GM06990 (cell line): ENCODE data around the gene C15orf40.

Experiments
- DNase-seq: peaks from one replicate; pipeline ENCODE4 v3.0.0-alpha.2; 2011; ENCODE audit not compliant: insufficient read length; ENCODE audit errors: extremely low read depth
- H3K27me3 ChIP-seq: replicated peaks from 2 replicates; pipeline ENCODE4 v1.6.0; 2011; ENCODE audit warnings: low read length; ENCODE audit not compliant: control insufficient read depth, insufficient read depth
- H3K36me3 ChIP-seq: 2 replicates; pipeline ENCODE4 v1.5.1; 2011; ENCODE audit warnings: low read length; ENCODE audit not compliant: control insufficient read depth, insufficient read depth
- H3K4me3 ChIP-seq: replicated peaks from 2 replicates; pipeline ENCODE4 v1.5.1; 2011; ENCODE audit warnings: low read depth, mild to moderate bottlenecking, control low read depth, low read length
- TF ChIP-seq, protein P1 (sequence below): IDR thresholded peaks from 2 replicates; pipeline ENCODE4 v1.5.1; 2011; ENCODE audit warnings: low read length, control low read depth, mild to moderate bottlenecking, inconsistent platforms; ENCODE audit not compliant: insufficient read depth, poor library complexity, severe bottlenecking

The C15orf40 gene

DNA sequence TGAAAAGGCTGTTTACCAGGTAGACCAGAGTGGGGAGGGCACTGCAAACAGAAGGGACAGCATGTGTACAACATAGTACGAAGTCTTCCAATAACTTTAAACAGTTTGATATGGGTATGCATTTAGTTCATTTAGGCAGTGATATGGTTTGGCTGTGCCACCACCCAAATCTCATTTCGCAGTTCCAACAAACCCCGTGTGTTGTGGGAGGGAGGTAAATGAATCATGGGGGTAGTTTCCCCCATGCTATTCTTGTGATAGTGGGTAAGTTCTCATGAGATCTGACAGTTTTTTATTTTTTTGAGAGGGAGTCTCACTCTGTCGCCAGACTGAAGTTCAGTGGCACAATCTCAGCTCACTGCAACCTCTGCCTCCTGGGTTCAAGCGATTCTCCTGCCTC is 33.0 kb downstream of the C15orf40 start:
- no peaks in the 10 kb centered on the region for H3K36me3 ChIP-seq
- no peak for DNase-seq
- no peaks in the 10 kb centered on the region for H3K27me3 ChIP-seq
- TF ChIP-seq, protein P1, sequence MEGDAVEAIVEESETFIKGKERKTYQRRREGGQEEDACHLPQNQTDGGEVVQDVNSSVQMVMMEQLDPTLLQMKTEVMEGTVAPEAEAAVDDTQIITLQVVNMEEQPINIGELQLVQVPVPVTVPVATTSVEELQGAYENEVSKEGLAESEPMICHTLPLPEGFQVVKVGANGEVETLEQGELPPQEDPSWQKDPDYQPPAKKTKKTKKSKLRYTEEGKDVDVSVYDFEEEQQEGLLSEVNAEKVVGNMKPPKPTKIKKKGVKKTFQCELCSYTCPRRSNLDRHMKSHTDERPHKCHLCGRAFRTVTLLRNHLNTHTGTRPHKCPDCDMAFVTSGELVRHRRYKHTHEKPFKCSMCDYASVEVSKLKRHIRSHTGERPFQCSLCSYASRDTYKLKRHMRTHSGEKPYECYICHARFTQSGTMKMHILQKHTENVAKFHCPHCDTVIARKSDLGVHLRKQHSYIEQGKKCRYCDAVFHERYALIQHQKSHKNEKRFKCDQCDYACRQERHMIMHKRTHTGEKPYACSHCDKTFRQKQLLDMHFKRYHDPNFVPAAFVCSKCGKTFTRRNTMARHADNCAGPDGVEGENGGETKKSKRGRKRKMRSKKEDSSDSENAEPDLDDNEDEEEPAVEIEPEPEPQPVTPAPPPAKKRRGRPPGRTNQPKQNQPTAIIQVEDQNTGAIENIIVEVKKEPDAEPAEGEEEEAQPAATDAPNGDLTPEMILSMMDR, result no peak
- H3K4me3 ChIP-seq, result no peak overlapping the region

DNA sequence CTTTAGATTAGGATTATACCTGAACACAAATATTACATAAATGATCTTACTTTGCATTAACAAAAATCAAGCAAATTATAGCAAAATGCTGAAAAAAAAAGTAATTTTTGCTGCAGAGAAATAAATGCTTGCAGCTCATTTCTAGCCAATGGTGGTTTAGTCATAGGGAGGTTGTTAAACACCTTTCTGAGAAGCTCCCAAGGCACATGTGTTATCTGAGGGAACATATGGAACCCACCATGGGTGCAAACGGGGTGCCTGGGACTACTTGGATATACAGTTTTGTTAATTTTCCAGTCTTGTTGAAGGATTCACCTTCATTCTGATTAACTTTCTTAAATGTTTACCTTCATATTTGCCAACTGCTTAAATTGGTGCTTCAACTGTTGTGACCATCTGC is 34.4 kb downstream of the C15orf40 start:
- TF ChIP-seq, protein P1, result no peak
- no peaks in the 10 kb centered on the region for H3K36me3 ChIP-seq
- no peak for DNase-seq
- H3K4me3 ChIP-seq, result no peak overlapping the region
- no peaks in the 10 kb centered on the region for H3K27me3 ChIP-seq

DNA sequence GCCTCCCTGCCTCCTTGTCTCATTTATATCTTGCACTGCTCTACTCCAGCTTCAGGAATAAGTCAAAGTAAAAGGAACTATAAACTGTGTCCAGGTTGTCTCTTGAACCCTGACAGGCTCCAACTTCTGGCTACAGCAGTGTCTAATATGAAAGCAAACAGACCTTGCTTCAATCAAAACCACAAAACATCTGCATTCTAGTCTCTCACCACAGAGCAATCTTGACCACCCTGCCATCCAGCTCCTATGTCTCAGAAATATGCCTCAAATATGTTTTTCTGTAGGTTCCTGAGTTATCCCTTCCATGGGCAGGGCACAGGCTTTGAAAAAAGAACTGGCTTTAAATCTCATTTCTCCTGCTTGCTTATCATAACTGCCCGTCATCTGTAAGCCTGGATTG is 38.4 kb downstream of the C15orf40 start:
- Histone ChIP-seq H3K4me3 (no peak overlapping the region), H3K27me3 (no peaks in the 10 kb centered on the region), H3K36me3 (no peaks in the 10 kb centered on the region)
- no peak for DNase-seq
- TF ChIP-seq, protein P1, result no peak

DNA sequence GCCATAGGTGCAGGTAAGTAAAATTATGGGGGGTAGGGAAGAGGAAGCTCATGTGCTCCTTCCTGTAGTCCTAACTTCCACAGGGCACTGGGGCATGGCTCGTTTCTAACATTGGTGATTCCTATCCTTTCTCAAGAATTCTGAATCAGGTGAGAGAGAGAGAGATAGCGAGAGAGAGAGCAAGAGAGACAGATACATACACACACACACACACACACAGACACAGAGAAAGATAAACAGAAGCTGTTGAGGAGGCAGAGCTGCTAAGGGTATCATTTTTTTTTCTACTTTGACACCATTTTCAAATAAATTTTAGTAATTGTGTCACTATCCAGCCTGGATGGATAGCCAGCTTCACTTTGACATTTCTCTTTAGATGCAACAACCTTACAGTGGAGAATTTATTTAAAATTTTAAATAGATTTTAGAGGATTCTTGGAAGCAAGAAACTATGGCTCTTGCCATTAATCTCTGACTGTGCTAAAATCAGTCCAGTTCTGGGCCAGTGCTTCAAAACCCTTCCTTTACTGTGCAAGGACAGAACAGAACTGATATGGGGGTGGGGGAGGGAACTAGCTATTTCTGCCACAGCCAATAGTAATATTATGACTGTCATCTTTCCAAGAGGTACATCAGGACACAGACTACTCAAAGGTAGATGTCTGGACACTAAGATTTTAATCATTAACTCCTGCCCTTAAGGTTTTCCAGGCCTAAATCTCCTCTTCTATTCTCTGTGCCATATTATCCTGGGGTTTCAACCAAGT is 40.0 kb downstream of the C15orf40 start:
- no peak for DNase-seq
- TF ChIP-seq, protein P1, result no peak
- Histone ChIP-seq H3K4me3 (no peak overlapping the region), H3K36me3 (no peaks in the 10 kb centered on the region), H3K27me3 (no peaks in the 10 kb centered on the region)

DNA sequence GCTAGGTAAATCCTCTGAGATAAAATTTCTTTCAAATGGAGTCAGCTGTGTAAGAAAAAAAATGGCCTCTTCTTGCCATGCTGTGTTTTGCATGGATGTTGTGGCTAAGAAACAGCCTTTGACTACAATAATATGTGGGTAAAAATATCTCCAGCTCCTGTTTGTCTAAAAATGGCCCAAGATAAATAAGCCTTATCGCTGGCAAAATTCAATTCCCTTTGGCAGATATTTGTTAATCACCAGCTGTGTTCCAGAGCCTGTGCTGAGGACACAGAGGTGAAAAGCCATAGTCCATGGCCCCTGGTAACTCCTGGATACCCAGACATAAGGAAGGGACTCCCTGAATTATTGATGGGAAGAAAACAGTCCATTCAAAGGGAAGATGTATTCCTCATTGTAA is 40.7 kb downstream of the C15orf40 start:
- TF ChIP-seq, protein P1, result no peak
- no peak for DNase-seq
- Histone ChIP-seq H3K4me3 (no peak overlapping the region), H3K27me3 (no peaks in the 10 kb centered on the region), H3K36me3 (no peaks in the 10 kb centered on the region)
